Prostate gland (tissue), 2 donors: ENCODE measurements around the gene SCTR. TPM values are rescaled to one million over a fixed set of nuclear protein-coding genes. Genes with fewer than 3 reads are reported as not detected.

Source experiments
- DNase-seq: peaks from one replicate; pipeline ENCODE4 v3.0.0-alpha.2; 2019; ENCODE audit warnings: low spot score
- H3K27ac ChIP-seq, 2 donors: fragments of 200-600 bp; sonication (generic); 2 replicates each; pipeline ENCODE4 v1.5.1; 2017 to 2019
- H3K27me3 ChIP-seq: fragments of 200-600 bp; sonication (generic); replicated peaks from 2 replicates; pipeline ENCODE4 v1.5.1; 2019; ENCODE audit not compliant: insufficient read depth
- H3K36me3 ChIP-seq, 2 donors: fragments of 200-600 bp; sonication (generic); 1 replicate in 1 of 2; 2 replicates in 1 of 2; pipeline versions ENCODE4 v1.5.1 to v1.8.1; 2017 to 2019
- H3K4me1 ChIP-seq: fragments of 200-600 bp; sonication (generic); replicated peaks from 2 replicates; pipeline ENCODE4 v1.5.1; 2019
- H3K4me3 ChIP-seq, 2 donors: fragments of 200-600 bp; sonication (generic); 2 replicates each; pipeline ENCODE4 v1.5.1; 2017 to 2019
- H3K9me3 ChIP-seq: fragments of 200-600 bp; sonication (generic); 2 replicates; pipeline ENCODE4 v1.5.1; 2017
- POLR2A ChIP-seq: fragments of 450-650 bp; IDR thresholded peaks from one replicate; pipeline ENCODE4 v1.6.1; 2016; ENCODE audit warnings: antibody characterized with exemption, mild to moderate bottlenecking
- POLR2AphosphoS5 ChIP-seq: sonication (generic); formaldehyde crosslinking; IDR thresholded peaks from one replicate; pipeline ENCODE4 v1.6.1; 2017; ENCODE audit warnings: antibody characterized with exemption
- WGBS: methylation state at CpG from one replicate; pipeline ENCODE4 v1.1.5; 2018; 5-methylcytosine and 5-hydroxymethylcytosine counted together
- intact Hi-C: fragments of 100-400 bp; cut with DNase I; formaldehyde crosslinking; loops from one replicate; pipeline ENCODE4 v1.14.2; 2022
- total RNA-seq, 2 donors: library from RNA; depleted of rRNA; stranded (reverse); fragments of >200 nt; gene quantifications; one replicate each; pipeline ENCODE4 v1.1.0, GENCODE V29; 2016
- TF ChIP-seq, protein P1 (sequence below), 4 experiments: fragments of 200-600 bp in 2 of 4; fragments of 450-650 bp in 2 of 4; sonication (generic) in 2 of 4; IDR thresholded peaks; 1 replicate in 3 of 4; 2 replicates in 1 of 4; pipeline ENCODE4 v1.5.1; 2016 to 2019; ENCODE audit warnings: antibody characterized with exemption in 4 of 4, mild to moderate bottlenecking in 2 of 4, moderate library complexity in 2 of 4

SCTR gene
- total RNA-seq, 2 donors from 2014 or later, result not detected

DNA sequence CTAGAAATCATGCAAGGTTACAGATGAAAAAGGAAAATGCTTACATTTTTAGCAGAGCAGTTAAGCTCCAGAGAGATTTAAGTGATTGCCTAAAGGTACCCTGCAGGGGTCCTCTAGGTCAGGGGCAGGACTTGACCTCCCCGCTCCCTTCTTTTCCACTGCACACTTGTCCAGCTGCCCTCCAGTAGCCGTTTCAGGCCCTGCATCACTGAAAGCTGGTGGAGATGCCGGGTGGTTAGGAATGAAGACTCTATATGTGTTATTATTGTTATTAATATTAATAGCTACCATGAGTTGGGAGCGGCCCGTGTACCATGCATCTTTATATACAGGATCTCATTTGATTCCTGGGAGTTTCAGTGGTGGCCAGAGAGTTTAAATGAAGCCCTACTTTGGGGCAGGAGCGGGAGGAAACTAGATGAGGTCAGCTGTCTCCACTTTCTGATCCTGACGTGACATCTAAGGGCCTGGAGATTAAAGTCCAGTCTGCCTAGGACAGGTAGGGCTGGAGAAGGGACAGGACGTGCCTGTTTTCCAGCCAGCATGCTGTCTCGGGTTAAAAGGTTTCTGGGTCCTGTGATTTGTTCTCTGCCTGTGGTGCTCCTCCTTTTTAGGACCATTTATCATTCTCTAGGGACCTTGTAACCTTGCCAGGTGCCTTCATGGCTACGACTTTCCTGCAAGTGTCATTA lies 90.5 kb downstream of the SCTR start:
- TF ChIP-seq, protein P1, sequence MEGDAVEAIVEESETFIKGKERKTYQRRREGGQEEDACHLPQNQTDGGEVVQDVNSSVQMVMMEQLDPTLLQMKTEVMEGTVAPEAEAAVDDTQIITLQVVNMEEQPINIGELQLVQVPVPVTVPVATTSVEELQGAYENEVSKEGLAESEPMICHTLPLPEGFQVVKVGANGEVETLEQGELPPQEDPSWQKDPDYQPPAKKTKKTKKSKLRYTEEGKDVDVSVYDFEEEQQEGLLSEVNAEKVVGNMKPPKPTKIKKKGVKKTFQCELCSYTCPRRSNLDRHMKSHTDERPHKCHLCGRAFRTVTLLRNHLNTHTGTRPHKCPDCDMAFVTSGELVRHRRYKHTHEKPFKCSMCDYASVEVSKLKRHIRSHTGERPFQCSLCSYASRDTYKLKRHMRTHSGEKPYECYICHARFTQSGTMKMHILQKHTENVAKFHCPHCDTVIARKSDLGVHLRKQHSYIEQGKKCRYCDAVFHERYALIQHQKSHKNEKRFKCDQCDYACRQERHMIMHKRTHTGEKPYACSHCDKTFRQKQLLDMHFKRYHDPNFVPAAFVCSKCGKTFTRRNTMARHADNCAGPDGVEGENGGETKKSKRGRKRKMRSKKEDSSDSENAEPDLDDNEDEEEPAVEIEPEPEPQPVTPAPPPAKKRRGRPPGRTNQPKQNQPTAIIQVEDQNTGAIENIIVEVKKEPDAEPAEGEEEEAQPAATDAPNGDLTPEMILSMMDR (IDR thresholded peaks at IDR 0.05), result no peak
- no peak for TF ChIP-seq POLR2A
- Histone ChIP-seq H3K4me3 (no peak overlapping the region), H3K4me1 (no peaks in the 10 kb centered on the region), H3K27ac (no peak overlapping the region), H3K36me3 (no peaks in the 10 kb centered on the region), H3K27me3 (no peaks in the 10 kb centered on the region), H3K9me3 (no peaks in the 10 kb centered on the region)
- WGBS, result 89% methylated on average over 10 of the region's 10 CpGs
- intact Hi-C loops, result no loop called here
- DNase-seq, result no peak

DNA sequence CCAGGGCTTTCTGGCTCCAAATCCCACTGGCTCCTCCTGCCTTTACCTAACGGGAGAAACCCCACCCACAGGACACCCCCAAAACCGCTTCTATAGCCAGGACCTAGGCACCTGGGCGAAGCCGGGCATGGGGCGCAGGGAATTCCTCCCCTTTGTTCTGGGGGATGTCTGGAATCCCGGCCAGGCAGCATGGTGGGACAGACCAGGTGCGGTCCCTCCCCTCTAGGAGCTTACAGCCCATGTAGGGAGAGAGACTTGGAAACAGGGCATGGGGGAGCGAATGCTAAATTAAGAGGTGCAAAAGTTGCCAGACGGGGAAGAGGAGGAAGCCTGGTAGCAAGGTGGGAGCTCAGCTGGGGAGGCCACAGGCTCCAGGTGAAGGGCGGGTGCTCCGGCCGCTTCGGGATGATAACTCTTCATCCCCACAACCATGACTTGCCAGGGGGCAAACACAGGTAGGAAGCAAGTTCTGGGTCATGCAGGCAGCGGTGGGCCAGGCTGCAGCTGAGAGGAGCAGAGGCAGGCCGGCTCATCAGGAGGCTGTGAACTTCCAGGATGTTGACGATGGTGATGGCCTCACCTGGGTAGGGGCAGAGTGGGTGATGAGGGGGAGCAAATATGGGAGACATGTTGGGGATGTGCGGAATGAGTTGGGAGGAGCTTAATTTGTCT lies 91.3 kb downstream of the SCTR start:
- intact Hi-C loops, result no loop called here
- Histone ChIP-seq H3K36me3 (no peaks in the 10 kb centered on the region), H3K27me3 (no peaks in the 10 kb centered on the region), H3K4me3 (peak overlapping the region in 1 of 2 donors; percentile 43), H3K9me3 (no peaks in the 10 kb centered on the region), H3K4me1 (no peaks in the 10 kb centered on the region), H3K27ac (no peak overlapping the region)
- 90% methylated on average over 17 of the region's 17 CpGs for WGBS
- DNase-seq, result no peak
- TF ChIP-seq POLR2AphosphoS5, result no peak
- TF ChIP-seq, protein P1 (IDR thresholded peaks at IDR 0.05), result no peak
- TF ChIP-seq POLR2A, result no peak

DNA sequence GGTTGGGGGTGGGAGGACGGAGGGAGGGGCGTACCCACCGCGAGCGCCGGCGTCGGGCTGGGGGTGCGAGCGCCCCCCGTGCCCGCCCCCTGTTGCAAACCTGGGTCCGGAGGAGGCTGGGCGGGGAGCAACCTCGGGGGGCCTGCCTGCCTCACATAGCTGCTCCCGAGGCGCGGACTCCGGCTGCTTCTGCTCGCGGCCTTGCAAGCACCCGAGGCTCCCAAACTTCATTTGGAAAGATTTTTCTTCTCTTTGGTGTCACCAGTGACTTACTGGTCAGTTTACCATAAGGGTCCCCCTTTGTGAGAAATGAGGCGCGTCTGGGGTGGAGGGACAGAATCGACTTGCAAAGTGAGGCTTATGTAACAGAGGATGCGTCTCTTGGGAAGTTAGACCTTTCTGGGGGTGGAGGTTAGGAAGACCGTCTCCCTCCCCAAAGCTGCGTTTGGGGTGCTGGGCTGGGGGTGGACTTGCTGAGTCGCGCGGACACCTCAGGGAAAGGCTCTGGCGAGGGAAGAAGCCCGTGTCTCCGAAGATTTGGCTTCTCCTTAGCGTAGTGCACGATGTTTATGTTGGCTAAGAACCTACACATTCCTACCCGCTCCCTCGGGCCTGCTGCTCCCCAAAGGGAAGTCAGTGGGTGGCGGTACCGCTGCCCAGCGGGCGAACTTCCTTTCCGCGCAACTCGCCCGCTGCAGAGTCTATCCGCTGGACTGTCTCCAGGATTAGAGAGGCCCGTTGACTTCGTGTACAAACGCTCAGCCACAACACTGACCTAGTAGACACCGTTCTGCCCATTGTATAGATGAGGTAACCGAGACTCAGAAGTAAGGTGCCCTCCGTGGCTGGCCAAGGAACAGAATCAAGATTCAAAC lies 92.1 kb downstream of the SCTR start:
- TF ChIP-seq, protein P1 (IDR thresholded peaks at IDR 0.05), result no peak
- TF ChIP-seq POLR2AphosphoS5, result no peak
- TF ChIP-seq POLR2A, result no peak
- Histone ChIP-seq H3K4me3 (peak overlapping the region; percentile 37 to 43), H3K27me3 (no peaks in the 10 kb centered on the region), H3K9me3 (no peaks in the 10 kb centered on the region), H3K36me3 (no peaks in the 10 kb centered on the region), H3K27ac (peak overlapping the region in 1 of 2 donors; percentile 12), H3K4me1 (no peaks in the 10 kb centered on the region)
- no peak for DNase-seq
- 16% methylated on average over 49 of the region's 53 CpGs for WGBS
- intact Hi-C loops, result no loop called here

DNA sequence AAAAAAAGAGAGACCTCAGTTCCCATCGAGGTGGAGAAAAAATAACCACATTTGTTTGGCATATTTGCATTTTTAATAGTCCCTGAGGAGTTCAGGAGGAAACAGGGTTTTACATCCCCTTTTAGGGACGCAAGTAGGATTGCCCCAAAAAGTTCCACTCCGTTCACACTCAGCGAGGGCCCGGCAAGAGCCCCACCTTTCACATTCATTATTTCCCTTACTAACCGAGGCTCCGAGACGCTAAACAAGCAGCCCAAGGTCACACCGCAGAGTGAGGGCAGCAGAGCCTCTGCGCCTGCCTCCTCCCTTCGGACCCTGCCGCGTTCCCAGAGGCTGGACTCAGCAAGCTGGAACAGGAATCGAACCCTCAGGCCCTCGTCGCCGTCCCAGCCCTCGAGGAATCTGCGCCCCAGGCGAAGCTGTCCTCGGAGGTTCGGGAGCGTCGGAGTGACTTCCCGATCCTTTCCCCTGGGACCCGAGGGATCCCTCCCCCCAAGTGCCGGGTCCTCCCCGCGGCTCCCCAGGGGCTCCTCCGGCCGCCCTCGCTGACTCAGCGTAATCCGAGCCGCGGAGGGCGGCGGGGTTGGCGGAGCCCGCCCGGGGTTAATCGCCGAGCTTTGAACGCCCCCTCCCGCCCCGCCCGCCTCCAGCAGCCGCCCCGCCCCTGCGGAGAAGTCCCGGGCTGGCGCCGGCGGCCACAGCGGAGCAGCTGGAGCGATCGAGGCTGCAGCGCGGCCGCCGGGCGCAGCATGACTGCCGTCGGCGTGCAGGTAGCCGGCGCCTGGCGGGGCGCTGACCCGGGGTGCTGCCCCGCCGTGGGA lies 92.9 kb downstream of the SCTR start, which contains the start of gene TMEM37:
Gene TMEM37, plus strand, starts transcription at position 700 of the 821 bp plus-strand sequence. Its CDS starts 50 bp downstream, at position 750.
- Histone ChIP-seq H3K36me3 (no peaks in the 10 kb centered on the region), H3K4me3 (peak within 1 kb of the TSS; percentile 37 to 43), H3K27ac (peak within 1 kb of the TSS in 1 of 2 donors; percentile 27), H3K4me1 (no peaks in the 10 kb centered on the region), H3K27me3 (no peaks in the 10 kb centered on the region), H3K9me3 (no peaks in the 10 kb centered on the region)
- TF ChIP-seq POLR2A (no peak), POLR2AphosphoS5 (no peak)
- TF ChIP-seq, protein P1 (IDR thresholded peaks at IDR 0.05), result no peak
- intact Hi-C loops, result no loop called here
- whole genome bisulfite sequencing, result 16% methylated on average over 25 of the region's 72 CpGs
- no peak for DNase-seq
